ENCODE measurements around the gene GINS1. TPM values are rescaled to one million over a fixed set of nuclear protein-coding genes. Genes with fewer than 3 reads are reported as not detected.

The GINS1 gene
- total and polyA plus RNA-seq, 9 donors, result 0.69 to 2.7 (median 1.8) TPM; not detected in 1

- Histone ChIP-seq H3K36me3 (no peaks in the 10 kb centered on the region), H3K4me3 (no peak overlapping the region), H3K27ac (no peak overlapping the region), H3K4me1 (ENCODE audit: insufficient read depth) (peaks cover 3% of the 10 kb centered on the region), H3K27me3 (no peaks in the 10 kb centered on the region), H3K9me3 (no peaks in the 10 kb centered on the region)
- intact Hi-C loops (cut with DNase I), result no loop called here
- WGBS, 3 donors, result 87 to 89% (median 88%) methylated on average over 3 of the region's 3 CpGs
- no peak for DNase-seq
- TF ChIP-seq CTCF (IDR thresholded peaks at IDR 0.05), result no peak
- TF ChIP-seq EP300 (IDR thresholded peaks at IDR 0.05), result no peak
- no peak for TF ChIP-seq POLR2A (IDR thresholded peaks at IDR 0.05)
These were observed 31.9 kb downstream of the GINS1 start for GRCh38 chr20:25439328-25439727.

GRCh38 chr20:25444556-25444955 is 37.1 kb downstream of the GINS1 start:
- DNase-seq, result no peak
- no peak for TF ChIP-seq CTCF (IDR thresholded peaks at IDR 0.05)
- no peak for TF ChIP-seq POLR2A (IDR thresholded peaks at IDR 0.05)
- no peak for TF ChIP-seq EP300 (IDR thresholded peaks at IDR 0.05)
- H3K9me3 ChIP-seq, result no peaks in the 10 kb centered on the region
- no peak overlapping the region for H3K27ac ChIP-seq
- no peaks in the 10 kb centered on the region for H3K36me3 ChIP-seq
- intact Hi-C loops (cut with DNase I), result no loop called here
- 96 to 98% (median 97%) methylated on average over 4 of the region's 4 CpGs for WGBS, 3 donors
- H3K27me3 ChIP-seq, result no peaks in the 10 kb centered on the region
- no peaks in the 10 kb centered on the region for H3K4me1 ChIP-seq (ENCODE audit: insufficient read depth)
- no peak overlapping the region for H3K4me3 ChIP-seq

GRCh38 chr20:25447671-25448070 is 40.2 kb downstream of the GINS1 start:
- DNase-seq, result no peak
- Histone ChIP-seq H3K4me1 (ENCODE audit: insufficient read depth) (no peaks in the 10 kb centered on the region), H3K9me3 (no peaks in the 10 kb centered on the region), H3K4me3 (no peak overlapping the region), H3K36me3 (no peaks in the 10 kb centered on the region), H3K27ac (no peak overlapping the region), H3K27me3 (no peaks in the 10 kb centered on the region)
- TF ChIP-seq EP300 (IDR thresholded peaks at IDR 0.05) (no peak), POLR2A (IDR thresholded peaks at IDR 0.05) (no peak)
- intact Hi-C loops (cut with DNase I), result no loop called here
- 83 to 96% (median 84%) methylated on average over 6 of the region's 6 CpGs for WGBS, 3 donors

- Histone ChIP-seq H3K4me3 (no peak overlapping the region), H3K27me3 (no peaks in the 10 kb centered on the region), H3K36me3 (no peaks in the 10 kb centered on the region), H3K27ac (no peak overlapping the region), H3K4me1 (ENCODE audit: insufficient read depth) (no peaks in the 10 kb centered on the region), H3K9me3 (no peaks in the 10 kb centered on the region)
- no peak for DNase-seq
- TF ChIP-seq EP300 (IDR thresholded peaks at IDR 0.05) (no peak), POLR2A (IDR thresholded peaks at IDR 0.05) (no peak), CTCF (IDR thresholded peaks at IDR 0.05) (no peak)
- intact Hi-C loops (cut with DNase I), result no loop called here
- 67 to 80% (median 78%) methylated on average over 6 of the region's 6 CpGs for WGBS, 3 donors
These were observed 44.9 kb downstream of the GINS1 start for GRCh38 chr20:25452333-25452732.

- DNase-seq, result no peak
- H3K36me3 ChIP-seq, result no peaks in the 10 kb centered on the region
- TF ChIP-seq EP300 (IDR thresholded peaks at IDR 0.05) (no peak), POLR2A (IDR thresholded peaks at IDR 0.05) (no peak), CTCF (IDR thresholded peaks at IDR 0.05) (no peak)
These were observed 45.8 kb downstream of the GINS1 start for GRCh38 chr20:25453035-25453810.

More at GRCh38 chr20:25453035-25453810, 45.8 kb downstream of the GINS1 start:
- Histone ChIP-seq H3K27me3 (no peaks in the 10 kb centered on the region), H3K9me3 (no peaks in the 10 kb centered on the region), H3K4me3 (no peak overlapping the region), H3K4me1 (ENCODE audit: insufficient read depth) (no peaks in the 10 kb centered on the region), H3K27ac (no peak overlapping the region)
- intact Hi-C loops (cut with DNase I), result no loop called here
- 76 to 82% (median 79%) methylated on average over 25 of the region's 25 CpGs for WGBS, 3 donors

All from ovary (tissue), 9 donors.